K562 (cell line): ENCODE results near the gene ACTN3. TPM values are rescaled to one million over a fixed set of nuclear protein-coding genes. Genes with fewer than 3 reads are reported as not detected.

ENCODE experiments used
- CREM ChIP-seq: IDR thresholded peaks from 2 replicates; pipeline ENCODE4 v1.6.1; 2014; ENCODE audit warnings: antibody characterized with exemption, low read depth
- DIDO1 ChIP-seq: fragments of 450-650 bp; IDR thresholded peaks from 2 replicates; pipeline ENCODE4 v1.6.1; 2016; ENCODE audit warnings: low read depth, missing biosample characterization, missing genetic modification characterization
- E4F1 ChIP-seq: fragments of 250-450 bp; sonication (Bioruptor Pico); IDR thresholded peaks from 2 replicates; pipeline ENCODE4 v1.5.0; 2021; ENCODE audit warnings: mild to moderate bottlenecking, borderline replicate concordance
- ETS1 ChIP-seq: conservative IDR thresholded peaks from 2 replicates; pipeline ENCODE4 v1.6.1; 2011; ENCODE audit warnings: low read depth, mild to moderate bottlenecking, low read length; ENCODE audit not compliant: control insufficient read depth
- MCM3 ChIP-seq: fragments of 450-650 bp; IDR thresholded peaks from 2 replicates; pipeline ENCODE4 v1.6.1; 2016
- PHF20 ChIP-seq: fragments of 450-650 bp; IDR thresholded peaks from 2 replicates; pipeline ENCODE4 v1.6.1; 2018; ENCODE audit not compliant: partially characterized antibody
- SMAD2 ChIP-seq: fragments of 150-350 bp; IDR thresholded peaks from 2 replicates; pipeline ENCODE4 v1.6.1; 2014; ENCODE audit warnings: low read depth, mild to moderate bottlenecking, low read length
- SMAD3 ChIP-seq: fragments of 450-650 bp; formaldehyde crosslinking; conservative IDR thresholded peaks from 2 replicates; pipeline ENCODE4 v1.4.0; 2020; ENCODE audit warnings: mild to moderate bottlenecking
- TFE3 ChIP-seq: fragments of 450-650 bp; formaldehyde crosslinking; IDR thresholded peaks from 2 replicates; pipeline ENCODE4 v1.4.0; 2020; ENCODE audit warnings: mild to moderate bottlenecking, mixed read lengths
- ZBTB7A ChIP-seq: IDR thresholded peaks from 2 replicates; pipeline ENCODE4 v1.6.1; 2011; ENCODE audit warnings: low read depth, mild to moderate bottlenecking, low read length, moderate library complexity, borderline replicate concordance; ENCODE audit not compliant: control insufficient read depth
- ZFP30 ChIP-seq: fragments of 250-450 bp; sonication (Bioruptor Pico); IDR thresholded peaks from 2 replicates; pipeline ENCODE4 v1.8.0; 2022; ENCODE audit warnings: moderate library complexity, mild to moderate bottlenecking, inconsistent platforms, borderline replicate concordance
- ZFX ChIP-seq: sonication (generic); formaldehyde crosslinking; IDR thresholded peaks from 2 replicates; pipeline ENCODE4 v1.8.0; 2022; ENCODE audit warnings: mild to moderate bottlenecking, missing genetic modification reagents, moderate library complexity
- ZNF277 ChIP-seq: fragments of 250-450 bp; sonication (Bioruptor Pico); IDR thresholded peaks from 2 replicates; pipeline ENCODE4 v1.8.0; 2022; ENCODE audit warnings: inconsistent platforms, mild to moderate bottlenecking, moderate library complexity, borderline replicate concordance
- ZNF316 ChIP-seq: fragments of 450-650 bp; IDR thresholded peaks from 2 replicates; pipeline ENCODE4 v1.6.1; 2016
- ZNF584 ChIP-seq: fragments of 200-800 bp; sonication (Bioruptor generic); IDR thresholded peaks from 2 replicates; pipeline ENCODE4 v1.6.1; 2016; ENCODE audit warnings: low read depth, mild to moderate bottlenecking, missing genetic modification characterization, missing compliant biosample characterization
- polyA plus RNA-seq, 8 experiments: library from polyadenylated mRNA; depleted of rRNA in 4 of 8; stranded (reverse) in 5 of 8; unstranded in 3 of 8; fragments of >200 nt; fragmentation: Nextera tagmentation in 2 of 8; fragmentation: Illumina TruSeq in 1 of 8; extraction: Ambion mirVana in 2 of 8; extraction: Trizol in 1 of 8; gene quantifications; 2 replicates each; pipeline versions ENCODE4 v1.2.1 to v1.2.3, GENCODE V29; 2011 to 2014; ENCODE audit warnings: inconsistent platforms in 1 of 8, missing spikeins in 1 of 8
- total RNA-seq, 7 experiments: library from RNA; depleted of rRNA in 6 of 7; stranded (reverse); fragments of >200 nt in 6 of 7; fragmentation: Illumina TruSeq in 2 of 7; extraction: Trizol in 2 of 7; gene quantifications; 2 replicates each; pipeline versions ENCODE4 v1.2.1 to v1.2.3, GENCODE V29; 2011 to 2021; ENCODE audit warnings: low replicate concordance in 1 of 7
- TF ChIP-seq, protein P1 (sequence below): fragments of 450-650 bp; IDR thresholded peaks from 2 replicates; pipeline ENCODE4 v1.6.1; 2017; ENCODE audit warnings: antibody characterized with exemption
- TF ChIP-seq, protein P2 (sequence below): sonication (generic); formaldehyde crosslinking; IDR thresholded peaks from 2 replicates; pipeline ENCODE4 v1.8.0; 2023; ENCODE audit warnings: mild to moderate bottlenecking, missing genetic modification reagents

Gene ACTN3
- total and polyA plus RNA-seq, 9 of the 15 experiments (the other 6 are each of a cell fraction or from before 2014, with no cell fraction given) = not detected

DNA sequence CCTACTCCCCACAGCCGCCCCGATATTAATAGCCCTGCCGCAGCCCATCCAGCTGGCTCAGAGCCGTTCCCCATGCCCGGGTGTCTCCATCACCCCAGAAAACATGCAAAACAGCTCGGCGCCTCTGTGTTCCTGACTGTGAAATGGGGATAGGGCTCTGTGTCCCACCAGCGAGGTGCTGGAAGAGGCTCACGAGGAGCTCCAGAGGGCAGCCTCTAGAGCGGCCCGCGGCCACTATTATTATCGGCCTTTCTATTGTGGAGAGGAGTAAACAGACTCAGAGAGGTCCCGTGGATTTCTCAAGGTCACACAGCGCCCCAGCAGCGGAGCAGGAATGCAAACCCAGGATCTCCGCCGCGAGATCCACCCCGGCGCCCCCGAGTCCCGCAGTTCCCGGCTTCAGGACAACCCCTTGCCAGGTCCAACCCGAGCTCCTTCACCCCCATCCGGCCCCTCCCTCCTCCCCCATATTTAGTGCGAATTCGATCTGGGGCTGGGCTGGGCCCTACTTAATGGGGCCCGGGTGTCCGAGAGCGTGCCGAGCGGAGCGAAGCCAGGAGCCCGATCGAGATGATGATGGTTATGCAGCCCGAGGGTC, at the start of gene ACTN3 (continued):
- TF ChIP-seq ZNF277 (no peak), SMAD2 (no peak), DIDO1 (tag) (no peak), ZFX (CRISPR knock-in tag) (no peak), MCM3 (no peak), ZBTB7A (no peak; the same call in 1 of the 2 replicates), ZFP30 (CRISPR knock-in tag) (no peak), CREM (no peak), SMAD3 (CRISPR knock-in tag) (no peak), E4F1 (no peak), ETS1 (no peak), PHF20 (peak; percentile 69), ZNF584 (no peak), TFE3 (CRISPR knock-in tag) (no peak), ZNF316 (no peak)
- TF ChIP-seq, protein P1, sequence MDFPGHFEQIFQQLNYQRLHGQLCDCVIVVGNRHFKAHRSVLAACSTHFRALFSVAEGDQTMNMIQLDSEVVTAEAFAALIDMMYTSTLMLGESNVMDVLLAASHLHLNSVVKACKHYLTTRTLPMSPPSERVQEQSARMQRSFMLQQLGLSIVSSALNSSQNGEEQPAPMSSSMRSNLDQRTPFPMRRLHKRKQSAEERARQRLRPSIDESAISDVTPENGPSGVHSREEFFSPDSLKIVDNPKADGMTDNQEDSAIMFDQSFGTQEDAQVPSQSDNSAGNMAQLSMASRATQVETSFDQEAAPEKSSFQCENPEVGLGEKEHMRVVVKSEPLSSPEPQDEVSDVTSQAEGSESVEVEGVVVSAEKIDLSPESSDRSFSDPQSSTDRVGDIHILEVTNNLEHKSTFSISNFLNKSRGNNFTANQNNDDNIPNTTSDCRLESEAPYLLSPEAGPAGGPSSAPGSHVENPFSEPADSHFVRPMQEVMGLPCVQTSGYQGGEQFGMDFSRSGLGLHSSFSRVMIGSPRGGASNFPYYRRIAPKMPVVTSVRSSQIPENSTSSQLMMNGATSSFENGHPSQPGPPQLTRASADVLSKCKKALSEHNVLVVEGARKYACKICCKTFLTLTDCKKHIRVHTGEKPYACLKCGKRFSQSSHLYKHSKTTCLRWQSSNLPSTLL = no peak
- TF ChIP-seq, protein P2, sequence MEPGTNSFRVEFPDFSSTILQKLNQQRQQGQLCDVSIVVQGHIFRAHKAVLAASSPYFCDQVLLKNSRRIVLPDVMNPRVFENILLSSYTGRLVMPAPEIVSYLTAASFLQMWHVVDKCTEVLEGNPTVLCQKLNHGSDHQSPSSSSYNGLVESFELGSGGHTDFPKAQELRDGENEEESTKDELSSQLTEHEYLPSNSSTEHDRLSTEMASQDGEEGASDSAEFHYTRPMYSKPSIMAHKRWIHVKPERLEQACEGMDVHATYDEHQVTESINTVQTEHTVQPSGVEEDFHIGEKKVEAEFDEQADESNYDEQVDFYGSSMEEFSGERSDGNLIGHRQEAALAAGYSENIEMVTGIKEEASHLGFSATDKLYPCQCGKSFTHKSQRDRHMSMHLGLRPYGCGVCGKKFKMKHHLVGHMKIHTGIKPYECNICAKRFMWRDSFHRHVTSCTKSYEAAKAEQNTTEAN (CRISPR knock-in tag) = no peak
